HepG2 (cell line): ENCODE data around the gene CTXN3. TPM values are rescaled to one million over a fixed set of nuclear protein-coding genes. Genes with fewer than 3 reads are reported as not detected.
"Not testable (repeated sequence)": the region's sequence is repeated elsewhere in the genome, so short reads cannot be mapped to it uniquely, and the experiment has no call there.

ENCODE experiments used
- ATAC-seq: fragments of 200-7000 bp; cut with Tn5 transposase; 3 replicates; pipeline ENCODE4 v1.9.1; 2020; ENCODE audit warnings: mild to moderate bottlenecking, moderate library complexity
- BruUV-seq: library from RNA; stranded (reverse); fragments of 400-500 nt; replicated peaks from 2 replicates; lab custom pipeline; 2021; lab: Mats Ljungman, UMichigan
- CTCF ChIA-PET: fragments of 300-600 bp; formaldehyde crosslinking; extraction: SDS; loops from one replicate; lab custom pipeline; 2021; ENCODE audit warnings: low total read pairs, inconsistent platforms, low intra/inter-chr PET ratio; lab: Yijun Ruan, JAX
- POLR2A ChIA-PET: fragments of 350-600 bp; sonication (Branson Sonifier 250); formaldehyde crosslinking; loops from one replicate; lab custom pipeline; 2020; ENCODE audit warnings: antibody characterized with exemption, inconsistent platforms; lab: Yijun Ruan, JAX
- DNase-seq: peaks from one replicate; pipeline ENCODE4 v3.0.0-alpha.2; 2015; ENCODE audit warnings: low spot score
- FAIRE-seq: peaks from 3 replicates; lab custom pipeline; 2011; peaks lifted over from hg19 to GRCh38; lab: Jason Lieb, UNC
- H2AFZ ChIP-seq: one replicate; pipeline ENCODE4 v1.6.1; 2011; ENCODE audit warnings: low read length, inconsistent platforms
- H3K27ac ChIP-seq: fragments of 300-600 bp; 3 replicates; pipeline ENCODE4 v1.8.0; 2011; ENCODE audit warnings: mixed run types, mild to moderate bottlenecking, mixed read lengths, low read length, inconsistent platforms; ENCODE audit not compliant: insufficient read depth; ENCODE audit errors: extremely low read length
- H3K27me3 ChIP-seq, 2 experiments: fragments of 200-600 bp in 1 of 2; 2 replicates in 1 of 2; 3 replicates in 1 of 2; pipeline versions ENCODE4 v1.6.0 to v1.8.0; 2011; ENCODE audit warnings: low read length in 2 of 2, mild to moderate bottlenecking in 2 of 2, moderate library complexity in 2 of 2, inconsistent platforms in 1 of 2; ENCODE audit not compliant: insufficient read depth in 2 of 2, control insufficient read depth in 1 of 2
- H3K36me3 ChIP-seq, 2 experiments: fragments of 200-600 bp in 1 of 2; replicated peaks in 1 of 2; 2 replicates in 1 of 2; 3 replicates in 1 of 2; pipeline versions ENCODE4 v1.5.1 to v1.8.0; 2011; ENCODE audit warnings: low read length in 2 of 2, inconsistent platforms in 1 of 2; ENCODE audit not compliant: insufficient read depth in 2 of 2, control insufficient read depth in 1 of 2
- H3K4me1 ChIP-seq: 2 replicates; pipeline ENCODE4 v1.5.1; 2012; ENCODE audit warnings: low read length, inconsistent platforms; ENCODE audit not compliant: insufficient read depth
- H3K4me2 ChIP-seq: 2 replicates; pipeline ENCODE4 v1.6.0; 2011; ENCODE audit warnings: low read depth, low read length, inconsistent platforms
- H3K4me3 ChIP-seq, 3 experiments: fragments of 200-600 bp in 1 of 3; sonication (generic), shearing (Covaris generic) in 1 of 3; replicated peaks in 1 of 3; 2 replicates each; pipeline ENCODE4 v1.5.1; 2011 to 2016; ENCODE audit warnings: low read length in 3 of 3, inconsistent platforms in 2 of 3, low read depth in 2 of 3, mild to moderate bottlenecking in 2 of 3, control low read depth in 1 of 3, mixed read lengths in 1 of 3; ENCODE audit not compliant: insufficient read depth in 1 of 3
- H3K79me2 ChIP-seq: one replicate; pipeline ENCODE4 v1.6.1; 2011; ENCODE audit warnings: low read length, inconsistent platforms; ENCODE audit not compliant: insufficient read depth
- H3K9ac ChIP-seq: 2 replicates; pipeline ENCODE4 v1.6.0; 2011; ENCODE audit warnings: mild to moderate bottlenecking, low read depth, low read length, inconsistent platforms; ENCODE audit not compliant: insufficient read depth
- H3K9me3 ChIP-seq: 2 replicates; pipeline ENCODE4 v1.5.1; 2012; ENCODE audit warnings: mild to moderate bottlenecking, low read length
- H4K20me1 ChIP-seq: 2 replicates; pipeline ENCODE4 v1.6.0; 2011; ENCODE audit warnings: inconsistent platforms, mild to moderate bottlenecking, low read length, moderate library complexity; ENCODE audit not compliant: insufficient read depth
- AHR ChIP-seq: IDR thresholded peaks from 2 replicates; pipeline ENCODE4 v1.6.1; 2018; ENCODE audit warnings: missing genetic modification reagents, missing compliant biosample characterization
- ASH2L ChIP-seq: fragments of 300-600, 200-600 bp; sonication (generic); IDR thresholded peaks from 2 replicates; pipeline ENCODE4 v1.7.0; 2017; ENCODE audit warnings: low read depth, mild to moderate bottlenecking, moderate library complexity, mixed read lengths, low read length; ENCODE audit not compliant: insufficient read length
- ATF7 ChIP-seq, 2 experiments: fragments of 450-650 bp in 1 of 2; sonication (generic) in 1 of 2; formaldehyde crosslinking in 1 of 2; IDR thresholded peaks; 2 replicates each; pipeline versions ENCODE4 v1.4.0 to v1.6.1; 2016 to 2020; ENCODE audit warnings: antibody characterized with exemption in 1 of 2, mild to moderate bottlenecking in 1 of 2, missing genetic modification reagents in 1 of 2
- HHEX ChIP-seq: IDR thresholded peaks from 2 replicates; pipeline ENCODE4 v1.6.1; 2016; ENCODE audit warnings: control low read depth
- HMG20A ChIP-seq: IDR thresholded peaks from 2 replicates; pipeline ENCODE4 v1.6.1; 2016; ENCODE audit warnings: borderline replicate concordance
- HNRNPLL ChIP-seq: fragments of 200-400 bp; formaldehyde crosslinking; IDR thresholded peaks from 2 replicates; pipeline ENCODE4 v1.6.1; 2017; ENCODE audit warnings: mild to moderate bottlenecking, low read depth, low read length; ENCODE audit not compliant: poor library complexity, severe bottlenecking
- ZNF33B ChIP-seq: sonication (generic); formaldehyde crosslinking; IDR thresholded peaks from 2 replicates; pipeline ENCODE4 v1.5.1; 2020; ENCODE audit warnings: mild to moderate bottlenecking, missing genetic modification reagents
- ZNF713 ChIP-seq: sonication (generic); formaldehyde crosslinking; IDR thresholded peaks from 2 replicates; pipeline ENCODE4 v1.4.0; 2020; ENCODE audit warnings: mild to moderate bottlenecking, missing genetic modification reagents
- ZNF75D ChIP-seq: sonication (generic); formaldehyde crosslinking; IDR thresholded peaks from 2 replicates; pipeline ENCODE4 v1.8.1; 2023; ENCODE audit warnings: missing genetic modification reagents, mild to moderate bottlenecking, borderline replicate concordance
- ZNF781 ChIP-seq: sonication (generic); formaldehyde crosslinking; IDR thresholded peaks from 2 replicates; pipeline ENCODE4 v1.5.1; 2020; ENCODE audit warnings: borderline replicate concordance, mild to moderate bottlenecking, missing genetic modification reagents; ENCODE audit errors: not compliant biosample characterization
- WGBS: methylation state at CpG from one replicate; pipeline ENCODE4 v1.1.6; 2017; ENCODE audit warnings: low lambda C conversion rate; 5-methylcytosine and 5-hydroxymethylcytosine counted together
- in situ Hi-C: cut with HindIII; loops from 2 replicates; pipeline ENCODE4 v1.10.0; 2017; ENCODE audit warnings: low pct_unique_long_range_greater_than_20kb; ENCODE audit not compliant: extremely low pct_ligation_motif_present
- intact Hi-C: fragments of 100-400 bp; cut with micrococcal nuclease; formaldehyde crosslinking; loops from one replicate; pipeline ENCODE4 v1.10.0; 2022; ENCODE audit not compliant: unreplicated experiment
- polyA plus RNA-seq, 8 experiments: library from polyadenylated mRNA; depleted of rRNA in 3 of 8; stranded (reverse) in 7 of 8; unstranded in 1 of 8; fragments of >200 nt; fragmentation: Illumina TruSeq in 4 of 8; extraction: Trizol in 4 of 8; gene quantifications; 2 replicates each; pipeline versions ENCODE4 v1.2.1 to v1.2.3, GENCODE V29; 2011 to 2016; ENCODE audit warnings: low read depth in 4 of 8, missing spikeins in 1 of 8, mixed read lengths in 1 of 8; ENCODE audit not compliant: insufficient read depth in 1 of 8
- total RNA-seq, 5 experiments: library from RNA; depleted of rRNA; stranded (reverse); fragments of >200 nt; fragmentation: Illumina TruSeq; extraction: Trizol; gene quantifications; 2 replicates each; pipeline ENCODE4 v1.2.3, GENCODE V29; 2016; ENCODE audit warnings: low read depth in 1 of 5
- TF ChIP-seq, protein P1 (sequence below): sonication (generic); formaldehyde crosslinking; IDR thresholded peaks from 2 replicates; pipeline ENCODE4 v1.8.1; 2022; ENCODE audit warnings: low read depth, mild to moderate bottlenecking, missing genetic modification reagents
- TF ChIP-seq, protein P2 (sequence below): IDR thresholded peaks from 2 replicates; pipeline ENCODE4 v1.6.1; 2018; ENCODE audit warnings: missing genetic modification reagents, mild to moderate bottlenecking, missing compliant biosample characterization

The CTXN3 gene
- total and polyA plus RNA-seq, 2 of the 13 experiments (the other 11 are each of a cell fraction or from before 2014, with no cell fraction given) = not detected

DNA sequence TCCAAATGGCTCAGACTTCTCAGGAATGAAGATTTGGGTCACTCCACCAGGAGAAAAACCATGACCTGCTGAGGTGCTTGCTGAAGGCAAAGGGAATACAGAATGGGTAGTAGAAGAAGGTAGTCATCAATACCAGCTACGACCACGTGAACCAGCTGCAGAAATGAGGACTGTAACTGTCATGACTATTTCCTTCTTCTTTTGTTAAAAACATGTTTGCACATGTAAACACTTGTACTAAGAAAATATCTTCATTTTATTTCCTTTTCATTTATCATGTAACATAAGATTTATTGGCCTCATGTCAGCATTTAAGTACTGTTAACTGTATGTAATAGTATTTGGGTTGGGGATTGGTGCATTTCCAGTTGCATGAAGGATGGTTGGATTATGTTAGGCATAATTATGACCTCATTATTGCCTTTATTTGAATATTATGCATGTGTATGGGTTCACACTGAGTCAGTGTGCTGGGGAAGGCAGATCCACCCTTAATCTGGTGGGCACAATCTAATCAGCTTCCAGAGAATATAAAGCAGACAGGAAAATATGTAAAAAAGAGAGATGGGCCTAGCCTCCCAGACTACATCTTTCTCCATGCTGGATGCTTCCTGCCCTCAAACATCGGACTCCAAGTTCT lies 30.9 kb downstream of the CTXN3 start:
- DNase-seq; FAIRE-seq; in situ Hi-C loops; BruUV-seq; intact Hi-C loops; H3K36me3 ChIP-seq; H3K27me3 ChIP-seq; H3K79me2 ChIP-seq; ATAC-seq; POLR2A ChIA-PET; H3K27ac ChIP-seq; H3K4me2 ChIP-seq; H3K9ac ChIP-seq; CTCF ChIA-PET; H3K9me3 ChIP-seq; H2AFZ ChIP-seq; H4K20me1 ChIP-seq; H3K4me3 ChIP-seq; H3K4me1 ChIP-seq; TF ChIP-seq ATF7 (CRISPR knock-in tag; IDR thresholded peaks at IDR 0.05): not testable (repeated sequence)
- peak; percentile 49; the same call in 1 of the 2 replicates for TF ChIP-seq ATF7 (IDR thresholded peaks at IDR 0.05)
- WGBS = 8% methylated on average over 3 of the region's 3 CpGs

DNA sequence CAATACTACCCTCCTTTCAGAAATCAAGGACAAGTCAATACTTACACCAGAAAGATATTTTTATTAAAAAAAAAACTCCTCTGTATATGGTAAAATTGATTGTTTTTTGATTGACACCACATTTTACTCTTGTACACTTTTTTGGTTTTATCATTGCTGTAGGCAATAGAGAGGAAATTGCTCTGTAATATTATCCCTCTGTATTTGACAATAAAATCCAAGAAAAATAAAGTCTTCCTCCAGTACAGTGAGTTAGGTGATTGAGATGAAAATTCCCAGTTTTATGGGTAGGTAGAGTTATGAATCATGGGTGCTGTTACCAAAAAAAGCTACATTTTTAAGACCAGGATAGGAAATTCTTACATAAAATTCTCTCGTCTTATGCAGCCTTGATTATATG lies 31.7 kb downstream of the CTXN3 start:
- H3K4me3 ChIP-seq = no peak overlapping the region
- no TSS peak for BruUV-seq
- in situ Hi-C loops = no loop called here
- TF ChIP-seq, protein P1, sequence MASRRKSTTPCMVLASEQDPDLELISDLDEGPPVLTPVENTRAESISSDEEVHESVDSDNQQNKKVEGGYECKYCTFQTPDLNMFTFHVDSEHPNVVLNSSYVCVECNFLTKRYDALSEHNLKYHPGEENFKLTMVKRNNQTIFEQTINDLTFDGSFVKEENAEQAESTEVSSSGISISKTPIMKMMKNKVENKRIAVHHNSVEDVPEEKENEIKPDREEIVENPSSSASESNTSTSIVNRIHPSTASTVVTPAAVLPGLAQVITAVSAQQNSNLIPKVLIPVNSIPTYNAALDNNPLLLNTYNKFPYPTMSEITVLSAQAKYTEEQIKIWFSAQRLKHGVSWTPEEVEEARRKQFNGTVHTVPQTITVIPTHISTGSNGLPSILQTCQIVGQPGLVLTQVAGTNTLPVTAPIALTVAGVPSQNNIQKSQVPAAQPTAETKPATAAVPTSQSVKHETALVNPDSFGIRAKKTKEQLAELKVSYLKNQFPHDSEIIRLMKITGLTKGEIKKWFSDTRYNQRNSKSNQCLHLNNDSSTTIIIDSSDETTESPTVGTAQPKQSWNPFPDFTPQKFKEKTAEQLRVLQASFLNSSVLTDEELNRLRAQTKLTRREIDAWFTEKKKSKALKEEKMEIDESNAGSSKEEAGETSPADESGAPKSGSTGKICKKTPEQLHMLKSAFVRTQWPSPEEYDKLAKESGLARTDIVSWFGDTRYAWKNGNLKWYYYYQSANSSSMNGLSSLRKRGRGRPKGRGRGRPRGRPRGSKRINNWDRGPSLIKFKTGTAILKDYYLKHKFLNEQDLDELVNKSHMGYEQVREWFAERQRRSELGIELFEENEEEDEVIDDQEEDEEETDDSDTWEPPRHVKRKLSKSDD = no peak
- TF ChIP-seq AHR (CRISPR knock-in tag) (no peak), HNRNPLL (no peak), HHEX (CRISPR knock-in tag) (no peak), ZNF75D (CRISPR knock-in tag) (no peak), HMG20A (no peak), ZNF781 (CRISPR knock-in tag) (no peak), ZNF33B (no peak), ZNF713 (CRISPR knock-in tag) (no peak), ASH2L (no peak)
- TF ChIP-seq, protein P2, sequence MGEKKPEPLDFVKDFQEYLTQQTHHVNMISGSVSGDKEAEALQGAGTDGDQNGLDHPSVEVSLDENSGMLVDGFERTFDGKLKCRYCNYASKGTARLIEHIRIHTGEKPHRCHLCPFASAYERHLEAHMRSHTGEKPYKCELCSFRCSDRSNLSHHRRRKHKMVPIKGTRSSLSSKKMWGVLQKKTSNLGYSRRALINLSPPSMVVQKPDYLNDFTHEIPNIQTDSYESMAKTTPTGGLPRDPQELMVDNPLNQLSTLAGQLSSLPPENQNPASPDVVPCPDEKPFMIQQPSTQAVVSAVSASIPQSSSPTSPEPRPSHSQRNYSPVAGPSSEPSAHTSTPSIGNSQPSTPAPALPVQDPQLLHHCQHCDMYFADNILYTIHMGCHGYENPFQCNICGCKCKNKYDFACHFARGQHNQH = no peak
- FAIRE-seq (no peak), DNase-seq (no peak), ATAC-seq (no peak)
- H2AFZ ChIP-seq = no peak overlapping the region
- no peak overlapping the region for H3K9ac ChIP-seq
- POLR2A ChIA-PET = no interaction called here
- H3K27ac ChIP-seq = no peak overlapping the region
- no peaks in the 10 kb centered on the region for H3K4me1 ChIP-seq
- H3K4me2 ChIP-seq = no peak overlapping the region
- CTCF ChIA-PET = no interaction called here
- WGBS = 10% methylated on average over 1 of the region's 1 CpG
- H3K27me3 ChIP-seq = no peaks in the 10 kb centered on the region
- intact Hi-C loops = no loop called here
- H3K9me3 ChIP-seq = no peaks in the 10 kb centered on the region
- H3K79me2 ChIP-seq = no peaks in the 10 kb centered on the region
- H4K20me1 ChIP-seq = no peaks in the 10 kb centered on the region
- H3K36me3 ChIP-seq = no peaks in the 10 kb centered on the region
